ENCODE data around the gene UGT1A3.
A peak's percentile ranks its signal among the peaks of the same experiment; 100 is the strongest.

UGT1A3 gene

DNA sequence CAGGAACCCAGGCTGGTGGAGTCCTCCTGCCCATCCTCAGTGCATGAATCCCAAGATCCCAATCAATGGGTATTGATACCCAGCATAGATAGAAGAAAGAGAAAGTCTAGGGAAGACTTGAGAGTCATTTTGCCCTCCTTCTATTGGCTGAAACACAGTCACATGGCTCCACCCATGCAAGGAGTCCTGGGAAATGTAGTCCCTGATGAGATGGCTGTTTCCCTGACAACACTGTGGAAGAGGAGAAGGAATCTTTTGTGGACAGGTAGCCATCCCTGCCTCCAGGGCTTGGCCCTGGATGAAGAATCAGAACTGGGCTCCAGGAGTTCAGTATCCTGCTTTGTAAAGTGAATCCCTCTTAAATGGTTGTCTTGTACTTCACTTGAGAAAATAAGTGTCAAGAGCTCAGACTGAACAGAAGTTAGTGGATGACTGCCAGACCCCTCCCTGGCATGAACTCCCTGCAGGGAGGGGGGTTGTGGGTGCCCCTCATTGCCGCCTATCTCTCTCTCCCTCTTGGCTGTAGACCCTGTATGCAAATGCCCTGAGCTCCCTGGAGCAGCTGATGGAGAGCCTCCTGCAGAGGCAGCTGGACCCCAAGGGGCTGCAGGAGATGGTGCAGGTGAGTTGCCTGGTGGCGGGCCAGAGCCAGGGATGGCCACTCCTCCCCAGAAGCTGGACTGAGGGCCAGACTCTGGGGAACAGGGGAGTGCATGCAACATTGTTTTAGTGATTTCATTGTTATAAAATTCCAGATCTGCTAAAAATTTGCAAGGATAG is 85.4 kb downstream of the UGT1A3 start:
- H3K27ac Mint-ChIP-seq = no peak overlapping the region
- no peak for DNase-seq
- H3K4me1 Mint-ChIP-seq (ENCODE audit: low read depth in 2 of 2) = peaks cover 3 to 4% of the 10 kb centered on the region in 2 donors
- no peak overlapping the region for H3K4me3 Mint-ChIP-seq
- no peaks in the 10 kb centered on the region for H3K9me3 Mint-ChIP-seq
- no peaks in the 10 kb centered on the region for H3K36me3 Mint-ChIP-seq (ENCODE audit: insufficient read depth)
- H3K27me3 Mint-ChIP-seq = peaks cover 57 to 82% of the 10 kb centered on the region in 2 donors
- ATAC-seq (replicated peaks) = no peak

DNA sequence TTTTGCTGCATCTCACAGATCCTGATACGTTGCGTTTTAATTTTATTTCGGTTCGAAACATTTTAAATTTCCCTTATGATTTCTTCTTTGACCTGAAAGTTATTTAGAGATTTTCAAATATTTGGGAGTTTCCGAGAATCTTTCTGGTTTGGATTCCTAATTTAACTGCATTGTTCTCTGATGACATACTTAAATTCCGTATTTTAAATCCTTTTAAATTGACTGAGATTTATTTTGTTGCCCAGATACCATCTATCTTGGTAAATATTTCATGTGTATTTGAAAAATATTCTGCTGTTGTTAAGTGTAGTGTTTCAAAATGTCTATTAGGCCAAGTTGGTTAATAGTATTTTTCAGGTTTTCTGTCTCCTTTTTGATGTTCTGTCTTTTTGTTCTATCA is 87.0 kb downstream of the UGT1A3 start:
- DNase-seq = no peak
- Mint-ChIP-seq H3K4me1 (ENCODE audit: low read depth in 2 of 2) (peaks cover 3 to 4% of the 10 kb centered on the region in 2 donors), H3K9me3 (no peaks in the 10 kb centered on the region), H3K27me3 (peaks cover 59 to 82% of the 10 kb centered on the region in 2 donors), H3K4me3 (no peak overlapping the region), H3K36me3 (ENCODE audit: insufficient read depth) (no peaks in the 10 kb centered on the region), H3K27ac (no peak overlapping the region)
- ATAC-seq (replicated peaks) = no peak

DNA sequence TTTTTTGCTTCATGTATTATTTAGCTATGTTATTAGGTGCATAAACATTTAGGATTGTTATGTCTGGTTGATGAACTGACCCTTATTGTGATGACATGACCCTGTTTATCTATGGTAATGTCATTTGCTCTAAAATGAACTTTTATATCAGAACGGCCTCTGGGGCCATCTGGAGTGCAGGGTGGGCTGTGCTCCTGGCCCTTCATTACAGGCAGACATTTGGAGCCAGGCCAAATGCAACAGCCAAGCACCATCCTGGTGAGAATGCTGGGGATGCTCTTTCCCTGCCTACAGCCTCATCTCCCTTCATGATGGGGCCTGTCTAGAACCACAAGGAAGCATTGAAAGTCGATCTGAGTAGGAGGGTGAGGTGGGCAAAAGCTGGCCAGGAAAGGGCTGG is 87.5 kb downstream of the UGT1A3 start:
- Mint-ChIP-seq H3K4me1 (ENCODE audit: low read depth in 2 of 2) (peaks cover 3 to 4% of the 10 kb centered on the region in 2 donors), H3K27me3 (peaks cover 54 to 82% of the 10 kb centered on the region in 2 donors), H3K27ac (no peak overlapping the region), H3K36me3 (ENCODE audit: insufficient read depth) (no peaks in the 10 kb centered on the region), H3K9me3 (no peaks in the 10 kb centered on the region), H3K4me3 (no peak overlapping the region)
- ATAC-seq (replicated peaks) (no peak), DNase-seq (no peak)

DNA sequence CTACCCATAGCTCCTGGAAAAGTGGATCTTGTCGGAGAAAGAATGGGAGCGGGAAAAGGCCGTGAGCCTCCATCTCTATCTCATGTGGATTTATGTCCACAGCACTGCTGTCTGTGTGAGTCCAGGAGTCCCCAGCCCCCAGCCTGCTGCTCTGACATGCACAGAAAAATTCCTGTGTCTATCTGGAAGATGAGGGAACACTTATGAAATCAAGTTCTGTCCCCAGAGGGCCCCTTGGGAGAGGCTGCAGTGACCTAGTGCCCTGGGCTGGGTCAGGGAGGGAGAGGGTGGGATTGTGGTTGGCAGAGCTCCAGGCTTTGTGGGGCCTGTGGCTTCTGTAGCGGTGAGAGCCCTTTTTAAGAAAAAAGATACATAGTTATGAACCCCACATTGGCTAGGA is 87.9 kb downstream of the UGT1A3 start:
- no peak for ATAC-seq (replicated peaks)
- peaks cover 52 to 82% of the 10 kb centered on the region in 2 donors for H3K27me3 Mint-ChIP-seq
- no peak overlapping the region for H3K4me3 Mint-ChIP-seq
- DNase-seq = no peak
- H3K27ac Mint-ChIP-seq = peak overlapping the region in 1 of 2 donors; percentile 60
- H3K36me3 Mint-ChIP-seq (ENCODE audit: insufficient read depth) = no peaks in the 10 kb centered on the region
- no peaks in the 10 kb centered on the region for H3K9me3 Mint-ChIP-seq
- H3K4me1 Mint-ChIP-seq (ENCODE audit: low read depth in 2 of 2) = peaks cover 3 to 4% of the 10 kb centered on the region in 2 donors

DNA sequence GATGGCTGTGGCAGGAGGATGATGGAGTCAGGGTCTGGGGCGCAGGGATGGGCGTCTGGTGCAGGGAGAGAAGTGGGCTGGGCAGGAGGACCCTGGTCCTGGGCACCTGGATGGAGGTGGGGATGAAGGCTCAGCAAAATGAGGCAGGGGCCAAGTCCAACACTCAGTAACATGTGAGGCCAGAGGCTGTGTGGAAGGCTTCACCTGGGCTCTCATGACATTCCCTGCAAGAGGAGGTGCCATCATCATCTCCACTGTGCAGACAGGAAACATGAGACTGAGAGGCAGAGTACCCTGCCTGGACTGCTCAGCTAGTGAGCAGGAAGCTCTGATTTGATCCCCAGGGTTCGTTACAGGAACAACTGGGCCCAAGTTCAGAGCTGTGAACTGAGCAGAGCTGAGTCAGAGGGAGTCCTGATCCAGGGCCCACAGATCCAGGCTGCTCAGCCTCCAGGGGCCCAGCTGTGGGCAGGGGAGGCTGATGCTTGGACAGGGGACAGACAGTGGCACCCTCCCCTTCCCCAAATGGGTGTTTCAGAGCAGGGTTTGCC is 88.6 kb downstream of the UGT1A3 start:
- H3K27me3 Mint-ChIP-seq = peaks cover 52 to 78% of the 10 kb centered on the region in 2 donors
- ATAC-seq (replicated peaks) (no peak), DNase-seq (no peak)
- H3K9me3 Mint-ChIP-seq = no peaks in the 10 kb centered on the region
- H3K27ac Mint-ChIP-seq = peak overlapping the region in 1 of 2 donors; percentile 60
- H3K36me3 Mint-ChIP-seq (ENCODE audit: insufficient read depth) = no peaks in the 10 kb centered on the region
- no peak overlapping the region for H3K4me3 Mint-ChIP-seq
- H3K4me1 Mint-ChIP-seq (ENCODE audit: low read depth in 2 of 2) = peaks cover 3 to 4% of the 10 kb centered on the region in 2 donors

DNA sequence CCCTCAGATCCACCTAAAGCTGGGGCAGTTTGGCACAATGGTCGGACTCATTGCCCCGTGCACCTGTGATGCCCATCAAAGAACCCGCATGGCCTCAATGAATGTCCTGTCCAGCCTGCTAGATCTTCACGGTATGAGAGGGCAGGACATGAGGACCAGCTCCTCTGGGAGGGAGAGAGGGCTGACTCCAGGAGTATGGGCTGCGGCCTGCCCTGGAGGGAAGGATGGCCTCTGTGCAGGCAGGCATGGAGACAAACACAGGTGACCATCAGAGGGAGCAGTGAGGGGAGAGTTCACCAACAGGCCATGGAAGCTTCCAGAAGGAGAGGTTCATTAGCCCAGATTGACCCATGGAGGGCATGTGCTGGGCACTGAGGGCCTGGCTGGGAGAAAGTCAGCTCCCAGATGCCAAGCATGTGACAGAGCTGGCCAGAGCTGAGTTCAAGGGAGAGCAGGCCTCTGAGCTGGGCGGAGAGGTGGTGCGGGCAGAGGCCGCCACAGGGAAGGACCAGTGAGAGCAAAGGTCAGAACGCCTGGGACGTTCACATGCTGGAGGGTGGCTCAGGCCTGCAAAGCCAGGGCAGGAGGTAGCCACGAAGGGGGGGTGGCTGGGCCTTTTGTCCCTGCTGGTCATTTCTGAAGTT is 89.3 kb downstream of the UGT1A3 start:
- H3K27ac Mint-ChIP-seq = no peak overlapping the region
- H3K4me3 Mint-ChIP-seq = no peak overlapping the region
- DNase-seq (no peak), ATAC-seq (replicated peaks) (no peak)
- H3K27me3 Mint-ChIP-seq = peaks cover 47 to 78% of the 10 kb centered on the region in 2 donors
- H3K9me3 Mint-ChIP-seq = no peaks in the 10 kb centered on the region
- H3K4me1 Mint-ChIP-seq (ENCODE audit: low read depth in 2 of 2) = peaks cover 3 to 4% of the 10 kb centered on the region in 2 donors
- H3K36me3 Mint-ChIP-seq (ENCODE audit: insufficient read depth) = no peaks in the 10 kb centered on the region

DNA sequence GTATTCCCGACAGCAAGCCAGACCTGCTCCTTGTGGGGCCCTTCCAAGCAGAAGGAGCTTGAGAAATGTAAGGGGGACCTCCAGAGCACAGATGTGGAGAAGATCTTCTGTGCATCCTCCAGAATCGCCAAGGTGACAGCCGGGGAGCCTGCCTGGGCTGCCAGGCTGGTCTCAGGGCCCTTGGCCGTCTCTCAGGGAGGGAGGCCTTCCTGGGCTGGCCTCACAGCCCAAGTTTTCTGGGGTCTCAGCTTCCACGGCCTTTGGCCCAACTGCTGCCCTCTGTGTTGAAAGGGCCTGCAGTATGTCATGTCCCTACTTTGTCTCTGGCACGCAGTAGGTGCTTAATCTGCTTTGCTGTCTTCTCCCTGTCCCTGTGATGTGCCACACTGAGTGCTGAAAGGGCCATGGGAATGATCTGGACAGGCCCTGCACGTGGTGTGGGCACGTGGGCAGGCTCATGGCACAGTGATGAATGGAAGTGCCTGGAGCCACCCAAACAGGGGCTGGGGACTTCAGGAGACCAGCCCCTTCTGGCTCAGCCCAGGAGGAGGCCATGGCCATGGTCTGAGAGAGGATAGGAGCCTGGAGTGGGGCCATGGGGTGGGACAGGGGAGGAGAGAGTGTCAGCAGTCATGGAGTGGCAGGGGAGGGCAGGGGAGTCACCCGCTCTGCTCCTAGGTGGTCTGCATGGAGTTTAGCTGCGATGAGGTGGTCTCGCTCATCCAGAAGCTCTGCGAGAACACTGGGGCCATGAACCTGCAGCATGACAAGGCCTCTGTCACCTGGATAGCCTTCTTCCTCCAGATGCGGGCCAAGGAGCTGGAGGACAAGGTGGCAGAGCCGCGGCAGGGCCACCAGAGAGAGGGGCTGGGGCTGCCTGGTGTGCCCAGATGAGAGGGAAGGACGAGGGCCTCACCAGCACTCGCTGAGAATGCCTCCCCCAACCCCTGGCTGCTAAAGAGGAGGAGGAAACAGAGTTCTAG is 90.1 kb downstream of the UGT1A3 start:
- no peak for DNase-seq
- peaks cover 3 to 4% of the 10 kb centered on the region in 2 donors for H3K4me1 Mint-ChIP-seq (ENCODE audit: low read depth in 2 of 2)
- peaks cover 47 to 77% of the 10 kb centered on the region in 2 donors for H3K27me3 Mint-ChIP-seq
- H3K27ac Mint-ChIP-seq = no peak overlapping the region
- no peak overlapping the region for H3K4me3 Mint-ChIP-seq
- H3K9me3 Mint-ChIP-seq = no peaks in the 10 kb centered on the region
- ATAC-seq (replicated peaks) = no peak
- no peaks in the 10 kb centered on the region for H3K36me3 Mint-ChIP-seq (ENCODE audit: insufficient read depth)

DNA sequence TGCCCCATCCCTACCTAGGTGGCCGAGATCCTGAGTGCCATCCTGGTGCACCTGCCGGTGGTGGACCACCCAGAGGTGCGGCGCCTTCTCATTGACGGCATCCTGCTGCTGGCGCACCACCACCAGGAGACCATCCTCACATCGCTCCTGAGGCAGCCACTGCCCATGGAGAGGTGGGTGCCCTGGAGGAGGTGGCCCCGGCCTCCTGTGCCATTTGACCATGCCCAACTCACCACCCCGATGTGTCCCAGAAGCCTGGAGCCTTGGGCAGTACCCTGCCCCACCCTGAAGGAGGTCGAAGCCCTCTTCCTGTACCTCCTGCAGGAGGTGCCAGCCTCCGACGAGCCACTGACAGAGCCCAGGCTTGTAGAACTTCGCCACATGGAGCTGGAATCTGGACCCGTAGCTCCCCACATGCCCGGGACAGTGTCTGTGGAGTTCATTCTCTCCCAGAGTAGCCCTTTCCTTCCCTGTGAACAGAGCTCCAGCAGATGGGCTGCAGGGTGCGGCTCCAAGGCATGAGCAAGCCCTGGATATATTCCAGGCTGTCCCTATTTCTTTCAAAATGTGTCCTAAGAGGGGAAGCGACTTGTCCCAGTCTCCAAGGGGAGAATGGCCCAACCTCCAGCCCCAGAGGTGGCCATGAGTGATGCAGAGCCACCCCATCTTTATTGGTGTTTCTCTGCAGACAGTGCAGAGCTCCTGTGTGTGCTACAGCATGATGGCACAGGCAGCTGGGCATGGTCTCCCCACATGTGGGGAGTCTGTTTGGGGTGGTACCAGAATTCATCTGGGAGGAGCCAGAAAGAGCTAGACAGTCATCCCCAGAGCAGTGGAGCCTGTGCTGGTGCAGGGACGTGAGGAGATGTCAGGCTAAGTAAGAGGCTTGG is 91.3 kb downstream of the UGT1A3 start:
- no peaks in the 10 kb centered on the region for H3K9me3 Mint-ChIP-seq
- no peak overlapping the region for H3K4me3 Mint-ChIP-seq
- no peak for ATAC-seq (replicated peaks)
- H3K27me3 Mint-ChIP-seq = peaks cover 47 to 68% of the 10 kb centered on the region in 2 donors
- H3K4me1 Mint-ChIP-seq (ENCODE audit: low read depth in 2 of 2) = peaks cover 3 to 4% of the 10 kb centered on the region in 2 donors
- H3K27ac Mint-ChIP-seq = no peak overlapping the region
- no peaks in the 10 kb centered on the region for H3K36me3 Mint-ChIP-seq (ENCODE audit: insufficient read depth)
- no peak for DNase-seq

DNA sequence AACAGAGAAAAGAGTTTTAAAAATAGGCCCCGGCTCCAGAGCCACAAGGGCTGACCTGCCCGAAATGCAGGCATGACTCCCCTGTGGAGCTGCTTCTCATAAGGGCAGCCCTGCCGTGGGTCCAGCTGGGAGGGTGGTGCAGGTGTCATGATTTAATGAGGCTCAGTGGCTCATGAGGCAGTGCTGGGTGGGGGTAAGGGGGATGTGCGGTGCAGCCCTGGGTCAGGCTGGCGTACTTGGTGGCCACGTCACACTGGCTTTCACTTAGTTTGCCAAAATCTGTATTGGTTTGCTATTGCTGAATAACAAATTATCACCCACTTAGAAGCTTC is 91.9 kb downstream of the UGT1A3 start:
- Mint-ChIP-seq H3K4me3 (no peak overlapping the region), H3K27ac (no peak overlapping the region), H3K9me3 (no peaks in the 10 kb centered on the region), H3K36me3 (ENCODE audit: insufficient read depth) (no peaks in the 10 kb centered on the region), H3K27me3 (peaks cover 44 to 73% of the 10 kb centered on the region in 2 donors), H3K4me1 (ENCODE audit: low read depth in 2 of 2) (peaks cover 3 to 4% of the 10 kb centered on the region in 2 donors)
- no peak for ATAC-seq (replicated peaks)
- DNase-seq = no peak

DNA sequence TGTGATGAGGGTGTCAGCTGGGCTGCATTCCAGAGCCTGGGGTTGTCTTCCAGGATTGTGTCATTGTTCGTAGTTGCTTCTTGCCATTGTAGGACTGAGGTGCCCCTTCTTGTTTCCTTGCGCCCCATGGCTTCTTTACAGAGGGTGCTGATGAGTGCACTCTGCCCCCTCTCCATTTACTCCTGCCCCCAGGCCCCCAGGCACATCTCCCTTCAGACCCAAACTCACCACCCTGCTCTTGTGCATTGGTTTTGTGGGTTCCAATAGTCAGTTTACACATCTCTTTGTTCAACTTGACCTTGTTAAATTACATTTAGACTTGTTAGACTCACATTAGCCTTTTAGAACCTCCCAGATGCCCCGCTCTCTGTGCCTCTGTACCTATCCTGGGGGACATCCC is 92.4 kb downstream of the UGT1A3 start:
- H3K27me3 Mint-ChIP-seq = peaks cover 40 to 75% of the 10 kb centered on the region in 2 donors
- no peaks in the 10 kb centered on the region for H3K36me3 Mint-ChIP-seq (ENCODE audit: insufficient read depth)
- H3K9me3 Mint-ChIP-seq = no peaks in the 10 kb centered on the region
- no peak for DNase-seq
- ATAC-seq (replicated peaks) = no peak
- peaks cover 3 to 4% of the 10 kb centered on the region in 2 donors for H3K4me1 Mint-ChIP-seq (ENCODE audit: low read depth in 2 of 2)
- H3K4me3 Mint-ChIP-seq = no peak overlapping the region
- H3K27ac Mint-ChIP-seq = no peak overlapping the region

DNA sequence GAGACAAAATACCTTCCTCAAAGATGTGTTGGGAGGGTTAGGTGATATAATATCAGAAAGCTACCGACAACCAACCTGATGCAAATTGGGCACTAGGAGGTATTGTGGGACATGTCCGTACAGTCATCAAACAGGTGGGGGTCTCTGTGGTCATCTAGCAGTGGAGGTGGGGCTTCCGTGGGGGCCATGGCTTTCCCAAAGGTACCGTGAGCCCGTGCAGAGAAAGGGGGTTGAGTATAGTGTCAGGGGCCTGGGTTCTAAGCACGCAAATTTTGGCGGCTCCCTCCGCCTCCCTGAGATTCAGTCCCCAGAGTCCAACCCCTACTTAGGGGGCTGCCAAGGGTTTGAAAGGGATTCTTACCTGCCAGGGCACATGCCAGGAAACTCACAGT is 92.9 kb downstream of the UGT1A3 start:
- ATAC-seq (replicated peaks) (no peak), DNase-seq (no peak)
- Mint-ChIP-seq H3K4me3 (no peak overlapping the region), H3K4me1 (ENCODE audit: low read depth in 2 of 2) (peaks cover 3 to 4% of the 10 kb centered on the region in 2 donors), H3K27ac (no peak overlapping the region), H3K27me3 (peaks cover 35 to 75% of the 10 kb centered on the region in 2 donors), H3K9me3 (no peaks in the 10 kb centered on the region), H3K36me3 (ENCODE audit: insufficient read depth) (no peaks in the 10 kb centered on the region)

DNA sequence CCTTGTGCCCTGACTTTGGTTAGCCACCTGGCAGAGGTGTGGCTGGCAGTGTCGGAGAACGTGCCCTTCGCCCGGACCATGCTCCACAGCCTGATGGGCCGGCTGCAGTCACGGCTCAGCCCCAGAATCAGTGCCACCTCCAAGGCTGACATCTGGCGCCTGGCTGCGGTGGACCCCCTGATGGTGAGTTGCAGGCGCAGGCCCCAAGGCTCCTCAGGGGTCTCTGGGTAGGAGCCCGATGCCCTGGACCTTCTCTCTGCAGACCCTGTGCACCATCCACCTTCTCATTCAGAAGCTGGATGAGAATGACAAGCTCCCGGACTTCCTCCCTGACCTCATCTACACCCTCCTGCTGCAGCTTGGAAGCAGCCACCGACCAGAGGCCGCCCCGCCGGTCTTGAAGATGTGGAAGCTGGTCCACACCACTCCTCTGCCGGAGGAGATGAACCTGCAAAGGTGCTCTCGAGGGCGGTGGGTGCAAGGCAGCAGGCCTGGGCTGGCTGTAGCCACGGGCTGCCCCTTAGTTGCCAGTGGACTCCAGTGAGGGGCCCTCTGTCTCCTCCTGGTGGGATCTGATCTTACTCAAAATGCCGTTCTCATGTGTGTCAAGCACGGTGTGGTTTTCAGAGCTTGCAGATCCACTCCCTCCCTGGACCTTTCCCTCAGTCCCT is 93.4 kb downstream of the UGT1A3 start:
- Mint-ChIP-seq H3K4me1 (ENCODE audit: low read depth in 2 of 2) (peaks cover under 1 to 3% of the 10 kb centered on the region in 2 donors), H3K9me3 (no peaks in the 10 kb centered on the region), H3K36me3 (ENCODE audit: insufficient read depth) (no peaks in the 10 kb centered on the region), H3K27ac (no peak overlapping the region), H3K4me3 (no peak overlapping the region), H3K27me3 (peaks cover 29 to 75% of the 10 kb centered on the region in 2 donors)
- DNase-seq = no peak
- ATAC-seq (replicated peaks) = no peak

Measured in effector memory CD8-positive, alpha-beta T cell (primary cell).